ENCODE data around the gene INTS15.

Gene INTS15

DNA sequence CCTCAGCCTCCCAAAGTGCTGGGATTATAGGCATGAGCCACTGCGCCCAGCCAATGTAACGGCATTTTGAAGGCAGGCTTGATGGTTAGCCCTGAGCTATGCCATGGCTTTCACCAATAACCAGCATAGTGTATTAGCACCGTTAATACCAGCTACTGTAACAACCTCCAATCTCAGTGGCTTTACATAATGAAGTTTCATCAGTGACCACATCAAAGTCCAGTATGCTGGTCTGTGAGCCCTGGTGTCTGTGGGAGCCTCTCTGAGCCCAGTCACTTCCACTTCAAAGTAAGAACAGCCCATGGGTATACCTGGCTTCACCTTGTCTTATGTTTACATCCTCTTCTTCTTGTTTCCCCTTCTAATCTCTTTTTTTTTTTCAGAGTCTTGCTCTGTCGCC, 24.2 kb upstream of the INTS15 start:
- no peak overlapping the region for H3K4me3 ChIP-seq (ENCODE audit: low read depth, low read length)
- TF ChIP-seq, protein P1, sequence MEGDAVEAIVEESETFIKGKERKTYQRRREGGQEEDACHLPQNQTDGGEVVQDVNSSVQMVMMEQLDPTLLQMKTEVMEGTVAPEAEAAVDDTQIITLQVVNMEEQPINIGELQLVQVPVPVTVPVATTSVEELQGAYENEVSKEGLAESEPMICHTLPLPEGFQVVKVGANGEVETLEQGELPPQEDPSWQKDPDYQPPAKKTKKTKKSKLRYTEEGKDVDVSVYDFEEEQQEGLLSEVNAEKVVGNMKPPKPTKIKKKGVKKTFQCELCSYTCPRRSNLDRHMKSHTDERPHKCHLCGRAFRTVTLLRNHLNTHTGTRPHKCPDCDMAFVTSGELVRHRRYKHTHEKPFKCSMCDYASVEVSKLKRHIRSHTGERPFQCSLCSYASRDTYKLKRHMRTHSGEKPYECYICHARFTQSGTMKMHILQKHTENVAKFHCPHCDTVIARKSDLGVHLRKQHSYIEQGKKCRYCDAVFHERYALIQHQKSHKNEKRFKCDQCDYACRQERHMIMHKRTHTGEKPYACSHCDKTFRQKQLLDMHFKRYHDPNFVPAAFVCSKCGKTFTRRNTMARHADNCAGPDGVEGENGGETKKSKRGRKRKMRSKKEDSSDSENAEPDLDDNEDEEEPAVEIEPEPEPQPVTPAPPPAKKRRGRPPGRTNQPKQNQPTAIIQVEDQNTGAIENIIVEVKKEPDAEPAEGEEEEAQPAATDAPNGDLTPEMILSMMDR (IDR thresholded peaks at IDR 0.05; ENCODE audit: low read depth, low read length): no peak

DNA sequence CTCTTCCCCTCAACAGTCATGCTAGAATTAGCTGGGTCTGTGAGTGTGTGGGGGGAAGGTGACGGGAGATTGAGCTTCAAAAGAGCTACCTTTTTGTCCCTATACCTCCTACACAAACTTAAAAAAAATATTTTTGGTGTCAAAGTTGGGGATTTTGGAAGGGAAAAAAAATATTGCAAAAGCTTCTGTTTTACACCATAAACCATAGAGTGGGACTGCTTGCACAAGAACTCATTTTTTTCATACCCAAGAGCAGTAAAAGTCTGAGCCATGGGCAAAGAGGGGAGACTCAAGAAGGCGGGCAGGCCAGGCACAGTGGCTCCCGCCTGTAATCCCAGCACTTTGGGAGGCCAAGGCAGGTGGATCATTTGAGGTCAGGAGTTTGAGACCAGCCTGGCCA, 21.9 kb upstream of the INTS15 start:
- TF ChIP-seq, protein P1 (IDR thresholded peaks at IDR 0.05; ENCODE audit: low read depth, low read length): no peak
- no peak overlapping the region for H3K4me3 ChIP-seq (ENCODE audit: low read depth, low read length)

DNA sequence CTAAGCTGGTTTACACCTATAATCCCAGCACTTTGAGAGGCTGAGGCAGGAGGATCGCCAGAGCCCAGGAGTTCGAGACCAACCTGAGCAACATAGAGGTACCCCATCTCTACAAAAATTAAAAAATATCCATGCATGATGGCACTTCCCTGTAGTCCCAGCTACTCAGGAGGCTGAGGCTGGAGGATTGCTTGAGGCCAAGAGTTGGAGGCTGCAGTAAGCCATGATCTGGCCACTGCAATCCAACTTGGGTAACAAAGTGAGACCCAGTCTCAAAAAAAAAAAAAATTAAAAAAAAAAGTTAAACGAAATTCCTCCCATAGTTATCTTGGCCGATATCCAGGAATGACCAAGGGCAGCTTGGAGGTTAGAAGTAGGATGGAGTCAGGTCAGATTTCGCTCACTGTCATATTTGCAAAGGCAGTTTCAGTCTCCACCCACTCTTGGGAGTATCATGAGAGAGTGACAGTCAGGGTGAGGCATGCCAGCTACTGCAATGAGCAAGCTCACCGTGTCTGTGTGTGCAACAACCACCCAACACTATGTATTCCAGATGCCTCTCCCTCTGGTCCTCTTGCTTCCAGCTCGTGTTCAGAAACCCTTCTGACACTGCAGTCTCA, 18.6 kb upstream of the INTS15 start:
- no peak overlapping the region for H3K4me3 ChIP-seq (ENCODE audit: low read depth, low read length)
- TF ChIP-seq, protein P1 (IDR thresholded peaks at IDR 0.05; ENCODE audit: low read depth, low read length): no peak

GRCh38 chr7:6575281-6576023, 14.4 kb upstream of the INTS15 start:
- H3K4me3 ChIP-seq (ENCODE audit: low read depth, low read length): no peak overlapping the region
- TF ChIP-seq, protein P1 (IDR thresholded peaks at IDR 0.05; ENCODE audit: low read depth, low read length): no peak

DNA sequence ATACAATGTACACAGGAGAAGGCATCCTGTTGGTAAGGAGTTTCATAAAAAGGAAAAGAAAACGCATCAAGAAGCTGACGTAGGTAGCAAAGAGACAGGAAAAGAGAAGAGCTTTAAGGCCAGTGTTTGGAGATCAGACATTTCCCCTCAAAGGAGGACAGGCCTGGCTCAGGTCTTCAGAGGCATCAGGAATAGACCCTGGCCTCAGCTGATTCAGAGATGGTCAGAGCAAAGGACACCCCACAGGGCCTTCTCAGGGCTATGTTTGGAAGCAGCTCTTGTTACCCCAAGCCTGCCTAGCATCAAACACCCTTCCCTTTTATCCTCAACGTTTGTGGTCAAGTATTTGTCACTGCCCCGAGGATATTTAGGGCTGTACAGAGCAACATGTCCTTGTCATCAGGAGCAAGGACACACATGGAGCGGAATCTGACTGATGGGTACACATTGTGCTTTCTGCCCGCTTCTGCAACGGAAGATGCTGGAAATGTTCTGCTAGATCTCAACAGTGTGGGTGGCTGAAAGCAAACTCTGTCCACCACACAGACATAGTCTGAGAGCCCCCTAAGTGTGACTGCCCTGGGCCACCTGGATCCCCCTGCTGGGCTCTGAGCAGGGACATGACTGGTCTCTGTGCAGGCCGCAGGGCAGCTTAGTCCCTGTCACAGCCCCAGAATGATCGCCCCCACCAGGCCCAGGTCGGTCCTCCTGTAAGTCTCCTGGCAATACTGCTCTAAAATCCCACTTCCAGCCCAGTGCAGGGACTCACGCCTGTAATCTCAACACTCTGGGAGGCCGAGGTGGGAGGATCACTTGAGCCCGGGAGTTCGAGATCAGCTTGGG, 13.6 kb upstream of the INTS15 start:
- peak overlapping the region; percentile 67 for H3K4me3 ChIP-seq (ENCODE audit: low read depth, low read length)
- TF ChIP-seq, protein P1 (IDR thresholded peaks at IDR 0.05; ENCODE audit: low read depth, low read length): no peak

DNA sequence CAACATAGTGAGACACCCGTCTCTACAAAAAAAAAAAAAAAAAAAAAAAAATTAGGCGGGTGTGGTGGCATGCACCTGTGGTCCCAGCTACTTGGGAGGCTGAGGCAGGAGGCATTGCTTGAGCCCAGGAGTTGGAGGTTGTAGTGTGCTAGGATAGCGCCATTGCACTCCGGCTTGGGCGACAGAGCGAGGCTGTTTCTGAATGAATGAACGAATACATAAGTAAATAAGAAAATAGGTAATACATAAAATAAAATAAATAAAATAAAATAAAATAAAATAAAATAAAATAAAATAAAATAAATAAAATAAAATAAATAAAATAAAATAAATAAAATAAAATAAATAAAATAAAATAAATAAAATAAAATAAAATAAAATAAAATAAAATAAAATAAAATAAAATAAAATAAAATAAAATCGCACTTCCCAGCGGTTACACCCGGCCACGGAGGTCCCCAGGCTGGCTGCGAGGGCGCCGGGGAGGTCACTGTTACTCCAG, 12.9 kb upstream of the INTS15 start:
- H3K4me3 ChIP-seq (ENCODE audit: low read depth, low read length): peak overlapping the region; percentile 67

GRCh38 chr7:6577369-6578113, 12.3 kb upstream of the INTS15 start, which contains the start of gene ZDHHC4:
Gene ZDHHC4 (plus strand): TSS chr7:6577454. CDS start chr7:6580562, 3,108 bp downstream.
- TF ChIP-seq, protein P1 (IDR thresholded peaks at IDR 0.05; ENCODE audit: low read depth, low read length): no peak
- H3K4me3 ChIP-seq (ENCODE audit: low read depth, low read length): peak within 1 kb of the TSS; percentile 67

Data from WI38 (cell line).